ENCODE data around the gene DFFA.
A peak's percentile ranks its signal among the peaks of the same experiment; 100 is the strongest.

GRCh38 chr1:10429868-10430215, 42.5 kb downstream of the DFFA start:
- TF ChIP-seq, protein P1, sequence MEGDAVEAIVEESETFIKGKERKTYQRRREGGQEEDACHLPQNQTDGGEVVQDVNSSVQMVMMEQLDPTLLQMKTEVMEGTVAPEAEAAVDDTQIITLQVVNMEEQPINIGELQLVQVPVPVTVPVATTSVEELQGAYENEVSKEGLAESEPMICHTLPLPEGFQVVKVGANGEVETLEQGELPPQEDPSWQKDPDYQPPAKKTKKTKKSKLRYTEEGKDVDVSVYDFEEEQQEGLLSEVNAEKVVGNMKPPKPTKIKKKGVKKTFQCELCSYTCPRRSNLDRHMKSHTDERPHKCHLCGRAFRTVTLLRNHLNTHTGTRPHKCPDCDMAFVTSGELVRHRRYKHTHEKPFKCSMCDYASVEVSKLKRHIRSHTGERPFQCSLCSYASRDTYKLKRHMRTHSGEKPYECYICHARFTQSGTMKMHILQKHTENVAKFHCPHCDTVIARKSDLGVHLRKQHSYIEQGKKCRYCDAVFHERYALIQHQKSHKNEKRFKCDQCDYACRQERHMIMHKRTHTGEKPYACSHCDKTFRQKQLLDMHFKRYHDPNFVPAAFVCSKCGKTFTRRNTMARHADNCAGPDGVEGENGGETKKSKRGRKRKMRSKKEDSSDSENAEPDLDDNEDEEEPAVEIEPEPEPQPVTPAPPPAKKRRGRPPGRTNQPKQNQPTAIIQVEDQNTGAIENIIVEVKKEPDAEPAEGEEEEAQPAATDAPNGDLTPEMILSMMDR (IDR thresholded peaks at IDR 0.05; ENCODE audit: extremely low read depth in 1 of 2, insufficient read depth in 1 of 2, low read depth in 1 of 2, low read length in 2 of 2): no peak
- no peak for TF ChIP-seq POLR2A (IDR thresholded peaks at IDR 0.05; ENCODE audit: low read depth, low read length)
- no peak for TF ChIP-seq EZH2 (IDR thresholded peaks at IDR 0.05; ENCODE audit: borderline replicate concordance, low read depth, low read length, severe bottlenecking)
- peak; percentile 67 for TF ChIP-seq GATA2 (IDR thresholded peaks at IDR 0.05; ENCODE audit: insufficient read depth, insufficient read length, low read depth, low read length)
- peak; percentile 15 for TF ChIP-seq JUN (IDR thresholded peaks at IDR 0.05; ENCODE audit: borderline replicate concordance, insufficient read depth, insufficient read length, low read depth)
- TF ChIP-seq MAX (IDR thresholded peaks at IDR 0.05; ENCODE audit: insufficient read depth, insufficient read length): no peak
